ENCODE results near the gene ZNF532. TPM values are rescaled to one million over a fixed set of nuclear protein-coding genes. Genes with fewer than 3 reads are reported as not detected.
"Not testable (repeated sequence)": the region's sequence is repeated elsewhere in the genome, so short reads cannot be mapped to it uniquely, and the experiment has no call there.

ZNF532 gene, protein sequence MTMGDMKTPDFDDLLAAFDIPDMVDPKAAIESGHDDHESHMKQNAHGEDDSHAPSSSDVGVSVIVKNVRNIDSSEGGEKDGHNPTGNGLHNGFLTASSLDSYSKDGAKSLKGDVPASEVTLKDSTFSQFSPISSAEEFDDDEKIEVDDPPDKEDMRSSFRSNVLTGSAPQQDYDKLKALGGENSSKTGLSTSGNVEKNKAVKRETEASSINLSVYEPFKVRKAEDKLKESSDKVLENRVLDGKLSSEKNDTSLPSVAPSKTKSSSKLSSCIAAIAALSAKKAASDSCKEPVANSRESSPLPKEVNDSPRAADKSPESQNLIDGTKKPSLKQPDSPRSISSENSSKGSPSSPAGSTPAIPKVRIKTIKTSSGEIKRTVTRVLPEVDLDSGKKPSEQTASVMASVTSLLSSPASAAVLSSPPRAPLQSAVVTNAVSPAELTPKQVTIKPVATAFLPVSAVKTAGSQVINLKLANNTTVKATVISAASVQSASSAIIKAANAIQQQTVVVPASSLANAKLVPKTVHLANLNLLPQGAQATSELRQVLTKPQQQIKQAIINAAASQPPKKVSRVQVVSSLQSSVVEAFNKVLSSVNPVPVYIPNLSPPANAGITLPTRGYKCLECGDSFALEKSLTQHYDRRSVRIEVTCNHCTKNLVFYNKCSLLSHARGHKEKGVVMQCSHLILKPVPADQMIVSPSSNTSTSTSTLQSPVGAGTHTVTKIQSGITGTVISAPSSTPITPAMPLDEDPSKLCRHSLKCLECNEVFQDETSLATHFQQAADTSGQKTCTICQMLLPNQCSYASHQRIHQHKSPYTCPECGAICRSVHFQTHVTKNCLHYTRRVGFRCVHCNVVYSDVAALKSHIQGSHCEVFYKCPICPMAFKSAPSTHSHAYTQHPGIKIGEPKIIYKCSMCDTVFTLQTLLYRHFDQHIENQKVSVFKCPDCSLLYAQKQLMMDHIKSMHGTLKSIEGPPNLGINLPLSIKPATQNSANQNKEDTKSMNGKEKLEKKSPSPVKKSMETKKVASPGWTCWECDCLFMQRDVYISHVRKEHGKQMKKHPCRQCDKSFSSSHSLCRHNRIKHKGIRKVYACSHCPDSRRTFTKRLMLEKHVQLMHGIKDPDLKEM (N-terminal part only)
- 40.1 and 49.4 TPM in 2 replicates for total RNA-seq
- polyA plus RNA-seq (2012) = 25.5 TPM

DNA sequence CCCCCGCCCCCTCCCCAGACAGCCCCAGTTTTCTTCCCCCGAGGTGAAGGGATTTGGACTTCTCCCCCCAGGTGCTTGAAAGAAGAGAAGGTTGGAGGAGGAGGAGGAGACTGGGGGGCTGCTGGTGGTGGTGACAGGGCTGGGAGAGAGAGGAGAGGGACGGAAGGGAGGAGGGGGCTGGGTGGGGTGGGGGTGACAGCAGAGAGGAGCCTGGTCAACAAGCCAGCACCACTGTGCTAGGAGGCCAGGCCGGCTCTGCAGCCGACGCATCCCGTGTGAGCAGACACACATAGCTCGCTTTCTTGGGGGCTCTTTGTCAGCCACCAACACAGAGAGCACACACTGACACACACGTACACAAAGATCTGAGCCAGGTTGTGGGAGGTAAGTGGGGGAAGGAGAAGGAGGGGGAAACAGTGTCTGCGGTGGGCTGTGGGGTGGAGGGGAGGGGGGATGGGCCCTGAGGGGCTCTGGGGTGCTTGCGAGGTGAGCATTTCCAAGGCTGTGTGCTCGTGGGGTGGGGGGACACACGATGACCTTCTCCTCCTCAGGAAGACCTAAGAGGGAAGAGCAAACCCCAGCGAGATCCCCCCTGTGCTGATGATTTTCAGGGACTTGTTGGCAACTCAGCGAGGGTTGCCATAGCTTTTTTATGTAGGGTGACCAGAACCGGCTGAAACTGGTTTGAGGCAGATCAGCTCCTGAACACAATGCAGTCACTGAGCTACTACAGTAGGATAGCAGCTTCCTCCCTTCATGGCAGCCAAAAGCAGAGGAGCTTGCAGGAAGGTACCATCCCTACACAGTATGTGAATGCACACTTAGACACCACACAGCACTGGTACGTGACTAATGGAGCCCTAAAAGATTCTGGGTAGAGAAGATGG is at the start of gene ZNF532:
ZNF532 (plus strand) TSS at position 732 of the 887 bp plus-strand sequence. CDS start 53,411 bp downstream, outside the sequence.
- peak; percentile 38 for DNase-seq (ENCODE audit: low read depth)

DNA sequence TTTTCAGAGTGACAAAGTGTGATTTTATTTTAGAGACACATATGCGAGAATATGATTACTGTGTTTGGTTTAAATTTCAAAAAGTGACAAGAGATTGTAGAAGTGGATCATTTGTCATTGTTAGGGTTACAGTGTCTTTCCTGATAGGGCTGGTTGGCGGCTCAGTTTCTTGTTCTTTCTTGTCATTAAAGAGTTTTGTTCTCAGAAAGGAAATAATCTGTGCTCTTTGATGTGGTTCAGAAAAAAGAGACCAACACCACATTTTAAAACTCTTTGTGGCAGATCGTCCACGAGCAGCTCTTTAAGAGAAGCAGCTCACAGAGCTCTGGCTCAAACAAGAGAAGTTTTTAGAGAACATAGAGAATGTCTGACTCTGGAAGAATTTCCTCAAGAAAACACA is 45.6 kb upstream of the ZNF532 start:
- DNase-seq (ENCODE audit: low read depth) = no peak

DNA sequence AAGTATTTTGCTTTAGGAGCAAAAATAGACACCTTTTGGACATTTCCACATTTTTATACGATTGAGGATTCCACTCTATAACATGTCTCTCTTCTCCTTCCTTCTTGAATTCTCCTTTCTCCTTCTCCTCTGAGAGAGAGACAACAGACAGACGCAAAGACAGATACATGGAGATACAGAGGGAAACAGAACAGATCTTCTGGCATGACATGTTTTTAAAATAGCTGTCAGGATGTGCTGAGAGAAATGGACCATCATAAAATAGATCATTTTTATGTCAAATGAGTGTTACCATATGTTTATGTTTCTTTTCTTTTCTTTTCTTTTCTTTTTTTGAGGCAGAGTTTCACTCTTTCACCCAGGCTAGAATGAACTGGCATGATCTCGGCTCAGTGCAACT is 44.4 kb upstream of the ZNF532 start:
- DNase-seq (ENCODE audit: low read depth) = no peak

DNA sequence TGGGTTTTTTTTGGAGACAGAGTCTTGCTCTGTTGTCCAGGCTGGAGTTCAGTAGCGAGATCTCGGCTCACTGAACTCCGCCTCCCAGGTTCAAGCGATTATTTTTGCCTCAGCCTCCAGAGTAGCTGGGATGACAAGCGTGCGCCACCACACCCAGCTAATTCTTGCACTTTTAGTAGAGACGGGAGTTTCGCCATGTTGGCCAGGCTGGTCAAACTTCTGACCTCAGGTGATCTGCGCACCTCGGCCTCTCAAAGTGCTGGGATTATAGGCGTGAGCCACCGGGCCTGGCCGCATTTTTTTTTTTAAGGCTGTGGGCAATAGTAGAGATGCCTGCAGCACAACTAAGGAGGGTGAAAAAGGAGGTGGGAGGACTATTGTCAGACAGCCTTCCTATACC is 41.7 kb upstream of the ZNF532 start:
- DNase-seq (ENCODE audit: low read depth) = no peak

DNA sequence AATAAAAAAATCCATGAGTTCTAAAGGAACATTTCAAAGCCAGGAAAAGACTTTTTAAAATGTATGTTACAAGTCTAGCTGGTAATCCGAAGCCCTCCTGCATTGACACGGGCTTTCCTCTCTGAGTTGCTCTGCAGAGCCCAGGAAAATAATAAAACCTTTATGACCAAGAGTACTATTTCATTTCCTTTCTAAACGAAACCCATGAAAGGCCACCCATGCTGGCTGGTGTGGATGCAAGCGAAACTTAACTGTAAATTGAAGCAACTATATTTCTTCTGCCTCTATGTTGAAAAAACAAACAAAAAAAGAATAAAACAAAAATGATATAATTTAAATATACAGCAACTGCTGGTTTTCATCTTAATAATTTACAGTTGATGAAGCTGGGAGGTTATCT is 41.3 kb upstream of the ZNF532 start:
- DNase-seq (ENCODE audit: low read depth) = no peak

DNA sequence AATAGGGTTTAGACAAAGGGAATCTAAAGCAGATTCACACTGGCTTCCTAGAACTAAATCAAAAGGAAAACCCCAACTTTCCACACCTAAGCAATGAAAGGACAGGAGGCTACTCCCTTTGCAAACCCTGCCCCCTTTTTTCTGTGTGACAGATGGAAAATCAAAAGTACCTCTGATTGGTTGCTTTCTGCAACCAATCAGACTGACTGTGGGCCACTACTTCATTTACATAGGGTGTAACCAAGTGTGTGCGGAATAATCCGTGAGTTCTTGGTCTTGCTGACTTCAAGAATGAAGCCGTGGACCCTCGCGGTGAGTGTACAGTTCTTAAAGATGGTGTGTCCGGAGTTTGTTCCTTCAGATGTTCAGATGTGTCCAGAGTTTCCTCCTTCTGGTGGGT is 37.8 kb upstream of the ZNF532 start:
- not testable (repeated sequence) for DNase-seq (ENCODE audit: low read depth)

DNA sequence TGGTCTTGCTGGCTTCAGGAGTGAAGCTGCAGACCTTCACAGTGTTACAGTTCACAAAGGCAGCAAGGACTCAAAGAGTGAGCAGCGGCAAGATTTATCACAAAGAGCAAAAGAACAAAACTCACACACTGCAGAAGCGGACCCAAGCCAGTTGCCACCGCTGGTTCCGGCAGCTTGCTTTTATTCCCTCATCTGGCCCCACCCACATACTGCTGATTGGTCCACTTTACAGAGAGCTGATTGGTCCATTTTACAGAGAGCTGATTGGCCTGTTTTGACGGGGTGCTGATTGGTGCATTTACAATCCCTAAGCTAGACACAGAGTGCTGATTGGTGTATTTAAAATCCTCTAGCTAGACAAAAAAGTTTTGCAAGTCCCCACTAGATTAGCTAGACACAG is 37.2 kb upstream of the ZNF532 start:
- DNase-seq (ENCODE audit: low read depth) = no peak

DNA sequence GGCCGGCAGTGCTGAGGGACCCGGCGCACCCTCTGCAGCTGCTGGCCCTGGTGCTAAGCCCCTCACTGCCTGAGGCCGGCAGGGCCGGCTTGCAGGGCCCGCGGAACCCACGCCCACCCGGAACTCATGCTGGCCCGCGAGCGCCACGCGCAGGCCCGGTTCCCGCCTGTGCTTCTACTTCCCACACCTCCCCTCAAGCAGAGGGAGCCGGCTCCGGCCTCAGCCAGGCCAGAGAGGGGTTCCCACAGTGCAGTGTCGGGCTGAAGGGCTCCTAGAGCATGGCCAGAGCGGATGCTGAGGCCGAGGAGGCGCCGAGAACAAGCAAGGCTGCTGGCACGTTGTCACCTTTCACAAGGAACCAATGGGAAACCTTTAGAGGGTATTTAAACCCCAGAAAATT is 36.8 kb upstream of the ZNF532 start:
- no peak for DNase-seq (ENCODE audit: low read depth)

DNA sequence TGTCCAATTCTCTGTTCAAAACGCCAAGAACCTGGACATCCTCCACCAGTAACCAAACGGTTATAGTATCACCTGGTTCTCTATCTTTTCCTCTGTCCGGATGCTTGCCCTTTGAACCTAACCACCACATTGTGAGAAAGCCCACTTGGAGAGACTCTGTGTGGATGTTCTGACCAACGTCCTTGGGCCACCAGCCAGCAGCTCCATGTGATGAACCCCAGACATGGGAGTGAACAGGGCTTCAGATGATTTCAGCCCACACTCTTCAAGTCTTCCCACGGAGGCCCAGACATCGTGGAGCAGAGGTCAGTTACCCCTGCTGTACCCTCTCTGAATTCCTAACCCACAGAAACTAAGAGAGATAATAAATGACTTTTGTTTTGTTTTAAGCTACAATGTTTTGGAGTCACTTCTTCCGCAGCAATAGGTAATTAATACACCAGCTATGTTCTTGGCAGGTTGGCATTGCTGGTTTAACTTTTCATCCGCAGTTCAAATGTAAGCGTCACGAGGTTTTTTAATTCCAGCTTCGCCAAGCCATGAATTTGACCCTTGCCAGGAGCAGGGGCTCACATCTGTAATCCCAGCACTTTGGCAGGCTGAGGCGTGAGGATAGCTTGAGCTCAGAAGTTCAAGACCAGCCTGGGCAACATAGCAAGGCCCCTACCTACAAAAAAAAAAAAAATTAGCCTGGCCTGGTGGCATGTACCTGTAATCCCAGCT is 36.1 kb upstream of the ZNF532 start:
- no peak for DNase-seq (ENCODE audit: low read depth)

DNA sequence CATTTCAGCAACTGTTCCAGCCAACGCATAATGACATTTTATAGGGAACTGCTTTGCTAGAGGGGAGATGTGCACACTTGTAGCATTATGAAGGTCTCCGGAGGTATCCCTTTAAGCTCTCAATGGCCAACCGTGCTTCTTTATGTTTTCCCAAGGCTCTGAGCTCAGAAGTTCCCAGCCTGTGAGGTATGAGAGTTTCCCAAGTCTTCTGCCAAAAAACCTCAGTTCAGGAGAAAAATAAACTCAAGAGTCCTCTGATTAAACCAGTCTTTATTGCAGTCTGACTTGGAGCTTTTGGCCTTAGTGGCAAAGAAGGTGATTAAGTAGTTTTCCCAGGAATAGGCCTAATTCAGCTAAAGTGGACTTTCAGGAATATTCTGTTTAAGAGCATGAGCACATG is 35.4 kb upstream of the ZNF532 start:
- DNase-seq (ENCODE audit: low read depth) = no peak

DNA sequence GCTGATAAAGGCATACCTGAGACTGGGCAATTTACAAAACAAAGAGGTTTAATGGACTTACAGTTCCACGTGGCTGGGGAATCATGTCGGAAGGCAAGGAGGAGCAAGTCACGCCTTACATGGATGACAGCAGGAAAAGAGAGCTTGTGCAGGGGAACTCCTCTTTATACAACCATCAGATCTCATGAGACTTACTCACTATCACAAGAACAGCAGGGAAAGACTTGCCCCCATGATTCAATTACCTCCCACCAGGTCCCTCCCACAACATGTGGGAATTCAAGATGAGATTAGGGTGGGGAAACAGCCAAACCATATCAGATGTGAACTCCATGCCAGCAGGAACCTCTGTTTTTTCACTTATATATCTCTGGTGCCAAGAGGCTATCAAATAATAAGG is 34.8 kb upstream of the ZNF532 start:
- not testable (repeated sequence) for DNase-seq (ENCODE audit: low read depth)

DNA sequence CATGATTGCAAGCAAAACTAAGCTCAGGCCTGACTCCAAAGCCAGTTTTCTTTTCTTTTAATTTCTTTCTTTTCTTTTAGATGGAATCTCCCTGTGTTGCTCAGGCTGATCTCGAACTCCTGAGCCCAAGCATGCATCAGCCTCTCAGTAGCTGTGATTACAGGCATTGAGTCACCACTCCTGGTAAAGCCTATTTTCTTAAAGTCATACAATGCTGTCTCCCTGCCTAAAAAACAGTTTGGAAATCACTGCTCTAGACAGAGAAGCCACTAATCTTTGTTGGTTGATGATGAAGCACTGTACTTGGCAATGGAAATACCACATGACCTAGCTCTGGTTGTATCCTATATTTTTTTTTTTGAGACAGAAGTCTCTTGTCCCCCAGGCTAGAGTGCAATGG is 33.1 kb upstream of the ZNF532 start:
- peak; percentile 6 for DNase-seq (ENCODE audit: low read depth)

DNA sequence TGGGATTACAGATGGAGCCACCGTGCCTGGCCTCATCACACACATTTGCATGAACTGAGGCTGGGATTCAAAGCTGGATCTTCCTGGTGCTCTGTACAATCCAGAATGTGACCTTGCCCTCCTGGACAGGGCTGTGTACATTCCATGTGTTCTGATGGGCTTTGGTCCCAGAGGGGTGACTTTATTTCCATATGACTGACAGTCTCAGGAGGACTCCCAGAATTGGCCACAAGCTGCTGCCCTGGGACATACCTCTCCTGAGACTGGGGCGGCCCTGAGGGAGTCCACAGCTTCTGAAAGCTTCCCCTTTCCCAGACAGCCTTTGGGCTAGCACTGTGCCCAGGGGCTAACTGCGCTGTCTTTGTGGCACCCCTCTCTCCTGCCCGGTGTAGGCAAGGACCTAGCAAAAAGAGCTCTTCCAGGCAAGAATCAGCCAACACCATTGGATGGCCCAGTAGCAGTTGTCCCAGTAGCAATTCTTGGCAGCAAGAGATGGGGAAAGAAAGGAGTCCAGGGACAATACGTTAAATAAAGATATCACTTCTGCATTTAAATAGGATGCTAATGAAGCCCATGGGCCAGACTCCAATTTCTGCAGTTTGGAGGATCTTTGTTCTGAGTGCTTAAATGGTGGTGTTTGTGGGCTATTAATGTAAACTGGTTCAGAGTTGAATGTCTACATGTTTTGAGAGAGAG is 26.4 kb upstream of the ZNF532 start:
- DNase-seq (ENCODE audit: low read depth) = no peak

DNA sequence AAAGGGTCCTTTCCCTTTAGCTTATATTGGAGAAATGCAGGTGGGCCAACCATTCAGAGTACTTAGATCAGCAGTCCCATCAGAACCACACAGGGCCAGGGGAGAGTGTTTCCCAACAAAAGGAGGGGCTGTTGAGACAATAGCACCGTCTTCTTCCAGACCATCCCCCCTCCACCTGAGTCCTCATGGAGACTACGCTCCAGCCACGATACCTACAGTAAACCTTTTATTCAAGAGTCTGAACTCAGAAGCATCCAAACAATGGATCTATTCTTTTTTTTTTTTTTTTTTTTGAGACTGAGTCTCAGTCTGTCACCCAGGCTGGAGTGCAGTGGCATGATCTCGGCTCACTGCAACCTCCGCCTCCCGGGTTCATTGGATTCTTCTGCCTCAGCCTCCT is 25.7 kb upstream of the ZNF532 start:
- no peak for DNase-seq (ENCODE audit: low read depth)

DNA sequence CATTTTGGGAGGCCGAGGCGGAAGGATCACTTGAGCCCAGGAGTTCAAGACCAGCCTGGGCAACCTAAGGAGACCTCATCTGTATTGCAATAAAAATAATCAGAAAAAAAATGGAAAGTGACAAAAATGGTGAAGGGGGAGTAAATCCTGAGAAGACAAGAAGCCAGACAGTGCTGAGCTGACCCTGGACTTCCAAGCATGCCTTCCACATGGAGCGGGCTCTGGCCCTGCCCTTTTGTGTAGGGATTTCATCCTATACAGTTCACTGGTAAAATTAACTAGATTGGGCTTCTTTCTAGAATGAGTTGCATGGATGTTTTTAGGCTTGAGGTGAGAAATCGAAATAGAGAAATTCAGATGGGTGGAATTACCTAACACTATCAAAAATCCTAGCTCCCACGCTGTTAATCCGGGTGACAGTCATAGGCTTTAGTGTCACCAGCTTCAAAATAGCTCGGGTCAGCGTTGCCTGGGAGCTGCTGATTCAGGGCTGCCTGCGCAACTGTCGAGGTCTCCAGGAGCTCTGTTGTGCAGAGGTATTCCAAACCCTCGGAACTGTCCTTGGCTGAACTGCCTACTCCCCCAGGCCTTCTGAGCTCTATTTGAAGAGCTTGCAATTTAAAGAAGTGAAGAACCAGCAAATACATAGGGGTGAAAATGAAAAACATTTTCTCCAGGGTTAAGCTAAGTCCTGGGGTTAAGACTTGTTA is 21.5 kb upstream of the ZNF532 start:
- peak; percentile 89 for DNase-seq (ENCODE audit: low read depth)

DNA sequence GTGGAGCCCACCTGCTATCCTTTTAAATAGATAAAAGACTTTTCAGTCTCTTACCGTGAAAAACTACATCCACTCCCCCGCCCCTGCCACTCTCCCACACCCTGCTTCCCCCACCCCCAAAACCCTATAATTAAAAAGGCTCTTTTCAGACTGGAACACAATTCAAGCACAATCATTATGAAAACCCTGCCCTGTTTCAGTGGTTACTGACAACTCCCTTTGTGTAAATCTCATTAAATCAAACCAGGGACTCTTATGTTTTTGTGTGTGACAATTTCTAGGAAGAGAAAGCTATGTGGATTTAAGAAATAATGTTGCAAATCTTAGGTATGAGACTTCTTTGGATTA is 21.0 kb upstream of the ZNF532 start:
- no peak for DNase-seq (ENCODE audit: low read depth)

DNA sequence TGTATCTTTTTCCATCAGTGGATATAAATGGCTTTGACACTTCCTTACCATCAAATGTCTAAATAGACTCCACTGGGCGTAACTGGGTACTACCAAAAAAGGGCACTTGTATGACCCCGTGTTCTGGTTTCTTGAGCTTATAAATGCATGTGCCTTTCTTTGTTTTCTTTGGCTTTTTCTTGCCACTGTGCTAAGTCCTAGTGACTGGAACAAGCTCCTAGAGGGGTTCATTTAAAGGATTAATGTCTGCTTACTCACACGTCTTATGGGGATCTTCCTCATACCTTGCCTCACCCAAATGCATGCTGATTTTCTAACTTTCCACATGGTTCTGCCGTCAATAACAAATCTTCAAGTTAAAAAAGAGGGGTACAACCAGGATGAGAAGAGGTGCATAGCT is 19.8 kb upstream of the ZNF532 start:
- no peak for DNase-seq (ENCODE audit: low read depth)

DNA sequence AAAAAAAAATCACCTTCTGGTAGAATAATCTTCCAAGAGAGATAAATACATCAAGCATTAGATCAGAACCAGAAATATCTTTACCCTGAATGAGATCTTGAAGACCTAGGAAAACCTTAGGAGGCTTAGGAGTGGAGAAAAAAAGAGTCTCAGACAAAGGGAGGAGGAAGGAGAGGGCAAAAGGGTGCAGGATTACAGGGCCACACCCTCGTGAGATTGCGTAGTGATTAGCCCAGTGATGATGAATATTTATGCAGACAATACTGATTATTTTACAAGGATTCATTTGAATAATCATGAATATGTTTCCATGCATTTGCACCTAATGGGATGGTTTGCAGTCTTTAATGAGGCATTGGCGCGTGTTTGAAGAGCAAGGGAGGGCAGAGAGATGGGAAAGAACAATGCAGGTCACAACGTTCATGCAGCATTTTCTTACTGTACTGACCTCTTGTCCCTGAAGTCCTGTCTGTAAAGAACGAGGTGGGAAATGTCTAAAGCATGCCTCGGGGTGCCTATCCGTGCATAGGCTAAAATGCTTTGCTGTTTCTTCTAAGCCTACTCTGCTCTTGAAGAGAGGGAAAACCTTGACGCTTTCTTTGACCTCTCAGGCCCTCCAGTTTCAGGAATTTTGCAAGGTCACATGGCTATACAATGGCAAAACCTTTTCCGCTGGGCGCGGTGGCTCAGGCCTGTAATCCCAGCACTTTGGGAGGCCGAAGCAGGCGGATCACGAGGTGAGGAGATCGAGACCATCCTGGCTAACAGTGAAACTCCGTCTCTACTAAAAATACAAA is 18.6 kb upstream of the ZNF532 start:
- DNase-seq (ENCODE audit: low read depth) = no peak
